Measurements from ENCODE around the gene KCNJ4.

The KCNJ4 gene

DNA sequence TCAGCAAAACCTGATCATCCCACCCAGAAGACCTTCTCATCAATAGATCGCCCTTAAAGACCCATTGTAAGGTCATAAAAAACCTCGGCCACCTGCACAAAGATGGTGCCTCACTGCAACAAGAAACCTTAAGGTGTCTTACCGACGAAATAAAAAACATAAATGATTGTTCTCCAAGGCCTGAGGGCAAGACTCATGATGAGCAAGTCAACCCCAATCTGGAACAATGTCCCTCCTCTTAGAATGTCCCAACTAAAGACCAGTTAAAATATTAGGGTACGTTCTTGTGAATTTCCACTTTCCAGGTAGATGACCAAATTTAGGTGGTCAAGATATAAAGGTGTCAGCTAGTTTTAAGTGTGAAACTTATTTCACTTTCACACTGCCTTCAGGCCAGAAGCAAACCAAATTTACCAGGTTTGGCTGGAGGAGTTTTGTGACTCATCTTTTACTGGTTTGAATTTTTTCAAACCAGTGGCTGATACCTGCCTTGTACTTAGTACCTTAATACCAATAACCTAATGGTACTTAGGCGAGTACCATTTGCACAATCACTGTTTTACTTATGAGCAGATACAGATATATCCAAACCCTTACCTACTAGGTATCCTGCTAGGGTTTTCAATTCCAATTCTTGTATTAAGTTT, 27.8 kb upstream of the KCNJ4 start:
- no peak overlapping the region for H3K4me3 ChIP-seq (ENCODE audit: low read depth, low read length)
- no peaks in the 10 kb centered on the region for H3K36me3 ChIP-seq (ENCODE audit: control insufficient read depth, insufficient read depth, low read length)
- no peak overlapping the region for H3K27ac ChIP-seq
- H3K4me1 ChIP-seq = no peaks in the 10 kb centered on the region
- TF ChIP-seq, protein P1, sequence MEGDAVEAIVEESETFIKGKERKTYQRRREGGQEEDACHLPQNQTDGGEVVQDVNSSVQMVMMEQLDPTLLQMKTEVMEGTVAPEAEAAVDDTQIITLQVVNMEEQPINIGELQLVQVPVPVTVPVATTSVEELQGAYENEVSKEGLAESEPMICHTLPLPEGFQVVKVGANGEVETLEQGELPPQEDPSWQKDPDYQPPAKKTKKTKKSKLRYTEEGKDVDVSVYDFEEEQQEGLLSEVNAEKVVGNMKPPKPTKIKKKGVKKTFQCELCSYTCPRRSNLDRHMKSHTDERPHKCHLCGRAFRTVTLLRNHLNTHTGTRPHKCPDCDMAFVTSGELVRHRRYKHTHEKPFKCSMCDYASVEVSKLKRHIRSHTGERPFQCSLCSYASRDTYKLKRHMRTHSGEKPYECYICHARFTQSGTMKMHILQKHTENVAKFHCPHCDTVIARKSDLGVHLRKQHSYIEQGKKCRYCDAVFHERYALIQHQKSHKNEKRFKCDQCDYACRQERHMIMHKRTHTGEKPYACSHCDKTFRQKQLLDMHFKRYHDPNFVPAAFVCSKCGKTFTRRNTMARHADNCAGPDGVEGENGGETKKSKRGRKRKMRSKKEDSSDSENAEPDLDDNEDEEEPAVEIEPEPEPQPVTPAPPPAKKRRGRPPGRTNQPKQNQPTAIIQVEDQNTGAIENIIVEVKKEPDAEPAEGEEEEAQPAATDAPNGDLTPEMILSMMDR (IDR thresholded peaks at IDR 0.05) = no peak
- H3K27me3 ChIP-seq (ENCODE audit: control insufficient read depth, insufficient read depth, low read length) = no peaks in the 10 kb centered on the region
- no peak overlapping the region for H3K9ac ChIP-seq
- no peaks in the 10 kb centered on the region for H3K9me3 ChIP-seq (ENCODE audit: control insufficient read depth, low read length)
- no peak overlapping the region for H3K4me2 ChIP-seq (ENCODE audit: low read length)
- H2AFZ ChIP-seq = no peak overlapping the region
- no peaks in the 10 kb centered on the region for H3K79me2 ChIP-seq

- Histone ChIP-seq H3K4me3 (ENCODE audit: low read depth, low read length) (no peak overlapping the region), H2AFZ (no peak overlapping the region), H3K79me2 (no peaks in the 10 kb centered on the region), H3K27me3 (ENCODE audit: control insufficient read depth, insufficient read depth, low read length) (no peaks in the 10 kb centered on the region), H3K36me3 (ENCODE audit: control insufficient read depth, insufficient read depth, low read length) (no peaks in the 10 kb centered on the region), H3K9me3 (ENCODE audit: control insufficient read depth, low read length) (no peaks in the 10 kb centered on the region), H3K27ac (no peak overlapping the region), H3K4me1 (no peaks in the 10 kb centered on the region), H3K9ac (no peak overlapping the region), H3K4me2 (ENCODE audit: low read length) (no peak overlapping the region)
- TF ChIP-seq, protein P1 (IDR thresholded peaks at IDR 0.05) = no peak
Observed at GRCh38 chr22:38481871-38482332, 26.9 kb upstream of the KCNJ4 start.

DNA sequence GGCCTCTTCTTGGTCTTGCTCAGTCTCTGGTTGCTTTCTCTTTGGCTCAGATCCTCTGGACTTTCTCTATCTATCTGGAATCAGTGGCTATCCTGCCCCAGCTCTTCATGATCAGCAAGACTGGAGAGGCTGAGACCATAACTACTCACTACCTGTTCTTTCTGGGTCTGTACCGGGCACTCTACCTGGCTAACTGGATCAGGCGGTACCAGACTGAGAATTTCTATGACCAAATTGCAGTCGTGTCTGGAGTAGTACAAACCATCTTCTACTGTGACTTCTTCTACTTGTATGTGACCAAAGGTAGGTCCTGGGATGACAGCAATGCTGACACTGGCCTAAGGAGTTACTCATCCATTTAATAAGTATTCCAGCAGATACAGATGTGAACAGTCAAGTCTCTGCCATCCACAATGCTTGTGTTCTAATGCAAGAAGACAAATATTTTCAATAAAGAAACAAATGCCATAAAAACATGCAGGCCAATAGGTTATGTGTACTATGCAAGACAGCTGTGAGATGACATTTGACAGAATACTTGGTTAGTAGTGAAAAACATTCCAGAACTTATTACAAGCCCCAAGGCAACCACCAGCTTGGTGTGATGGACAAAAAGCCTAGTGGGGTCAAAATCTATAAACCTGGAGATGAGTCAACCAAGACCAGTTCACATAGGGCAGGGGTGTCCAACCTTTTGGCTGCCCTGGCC, 26.3 kb upstream of the KCNJ4 start:
- no peaks in the 10 kb centered on the region for H3K36me3 ChIP-seq (ENCODE audit: control insufficient read depth, insufficient read depth, low read length)
- TF ChIP-seq, protein P1 (IDR thresholded peaks at IDR 0.05) = no peak
- no peaks in the 10 kb centered on the region for H3K79me2 ChIP-seq
- H3K4me1 ChIP-seq = no peaks in the 10 kb centered on the region
- H3K27ac ChIP-seq = no peak overlapping the region
- H3K9ac ChIP-seq = no peak overlapping the region
- no peaks in the 10 kb centered on the region for H3K27me3 ChIP-seq (ENCODE audit: control insufficient read depth, insufficient read depth, low read length)
- no peak overlapping the region for H3K4me3 ChIP-seq (ENCODE audit: low read depth, low read length)
- no peak overlapping the region for H2AFZ ChIP-seq
- H3K4me2 ChIP-seq (ENCODE audit: low read length) = no peak overlapping the region
- no peaks in the 10 kb centered on the region for H3K9me3 ChIP-seq (ENCODE audit: control insufficient read depth, low read length)

DNA sequence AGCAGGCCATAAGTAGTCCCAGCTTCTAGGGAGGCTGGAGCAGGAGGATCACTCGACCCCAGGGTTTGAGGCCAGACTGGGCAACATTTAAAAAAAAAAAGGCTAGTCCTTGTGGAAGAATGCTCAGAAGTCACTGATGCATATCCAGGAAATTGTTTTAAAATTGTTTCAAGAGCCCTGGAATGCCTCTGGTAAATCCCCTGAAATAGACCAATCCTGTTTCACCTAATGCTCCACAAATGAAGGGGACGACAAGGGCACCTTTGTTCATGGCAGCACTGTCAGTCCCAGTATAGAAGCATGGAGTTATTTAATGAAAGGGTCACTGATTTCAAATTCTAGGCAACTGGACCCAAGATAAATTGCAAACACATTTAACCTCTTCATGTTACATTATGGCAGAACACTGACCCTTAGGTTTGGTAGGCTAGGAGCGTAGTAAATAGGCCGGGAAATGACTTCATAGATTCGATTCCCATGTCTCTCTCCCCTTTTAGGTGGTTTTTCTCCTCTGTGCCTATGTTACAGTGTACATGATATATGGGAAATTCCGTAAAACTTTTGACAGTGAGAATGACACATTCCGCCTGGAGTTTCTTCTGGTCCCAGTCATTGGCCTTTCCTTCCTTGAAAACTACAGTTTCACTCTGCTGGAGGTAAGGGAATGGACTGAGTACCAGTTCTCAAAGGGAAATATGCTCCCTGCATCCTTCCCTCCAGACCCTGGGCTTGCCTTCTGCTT, 24.3 kb upstream of the KCNJ4 start:
- Histone ChIP-seq H3K27ac (no peak overlapping the region), H3K36me3 (ENCODE audit: control insufficient read depth, insufficient read depth, low read length) (no peaks in the 10 kb centered on the region), H2AFZ (no peak overlapping the region), H3K9me3 (ENCODE audit: control insufficient read depth, low read length) (no peaks in the 10 kb centered on the region), H3K4me2 (ENCODE audit: low read length) (no peak overlapping the region), H3K4me3 (ENCODE audit: low read depth, low read length) (no peak overlapping the region), H3K27me3 (ENCODE audit: control insufficient read depth, insufficient read depth, low read length) (no peaks in the 10 kb centered on the region), H3K4me1 (no peaks in the 10 kb centered on the region), H3K9ac (no peak overlapping the region), H3K79me2 (no peaks in the 10 kb centered on the region)
- TF ChIP-seq, protein P1 (IDR thresholded peaks at IDR 0.05) = no peak
